ENCODE measurements around the gene RBM5. TPM values are rescaled to one million over a fixed set of nuclear protein-coding genes. Genes with fewer than 3 reads are reported as not detected.

RBM5 gene
- total RNA-seq (2022; extraction: Qiagen RNA extraction): 30.1 to 36.0 TPM (median 33.7 TPM) in 5 replicates

DNA sequence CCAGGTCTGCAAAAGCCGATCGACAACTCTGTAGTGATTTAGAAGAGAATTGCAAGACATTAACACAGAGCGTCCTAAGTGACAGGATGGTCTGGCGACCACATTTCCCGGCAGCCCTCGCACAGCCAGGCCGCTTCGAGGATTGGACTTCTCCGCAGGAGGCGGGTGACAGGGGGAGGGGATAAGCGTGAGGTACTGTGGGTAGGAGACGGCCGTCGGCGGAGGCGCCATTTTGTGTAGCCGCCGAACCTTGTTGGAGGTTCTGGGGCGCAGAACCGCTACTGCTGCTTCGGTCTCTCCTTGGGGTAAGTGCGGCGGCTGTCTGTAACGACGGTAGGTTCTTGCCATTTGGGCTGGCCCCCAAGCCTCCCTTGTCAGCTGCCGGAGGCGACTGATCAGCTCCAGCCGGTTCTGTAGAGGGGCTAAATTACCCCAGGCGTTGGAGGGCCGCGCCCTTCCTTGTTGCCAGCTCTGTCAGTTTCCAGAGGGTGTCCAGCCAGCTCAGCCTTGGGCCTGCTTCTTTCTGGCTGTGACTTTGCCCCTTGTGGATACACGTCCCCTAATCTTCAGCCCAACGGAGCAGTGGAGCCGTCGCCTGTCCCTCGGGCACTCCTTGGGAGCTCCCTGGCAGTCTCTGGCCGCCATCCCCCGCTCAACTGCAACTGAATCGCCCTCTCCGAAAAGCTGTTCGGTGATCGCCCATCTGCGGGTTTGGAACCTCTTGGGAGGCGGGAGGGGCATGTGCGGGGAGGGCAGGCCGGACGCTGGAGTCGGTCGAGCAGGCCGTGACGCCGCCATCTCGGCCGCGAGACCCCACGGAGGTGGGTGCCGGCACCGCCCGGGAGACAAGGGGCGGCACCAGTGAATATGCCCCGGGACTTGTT is at the start of gene RBM5:
RBM5 (plus strand) TSS at position 195 of the 884 bp plus-strand sequence. CDS start 1,516 bp downstream, outside the sequence.

GRCh38 chr3:50154840-50155490 is 66.2 kb downstream of the RBM5 start, which contains the start of gene SEMA3F:
Gene SEMA3F, plus strand, starts transcription at chr3:50155324. Its CDS starts 4,299 bp downstream, at chr3:50159623.

Other genes starting within 250 kb of the RBM5 start
- gene TRAIP, start 232.4 kb upstream of the RBM5 start, total RNA-seq (2022; extraction: Qiagen RNA extraction): 11.9 to 16.2 TPM (median 15.3 TPM) in 5 replicates
- 0.17 to 0.40 TPM (median 0.37 TPM) in 5 replicates for gene CAMKV, start 219.0 kb upstream of the RBM5 start, total RNA-seq (2022; extraction: Qiagen RNA extraction)
- 6.9 to 9.5 TPM (median 8.7 TPM) in 5 replicates for gene MST1R, start 185.0 kb upstream of the RBM5 start, total RNA-seq (2022; extraction: Qiagen RNA extraction)
- 5.8 to 9.4 TPM (median 8.4 TPM) in 5 replicates for gene MON1A, start 159.1 kb upstream of the RBM5 start, total RNA-seq (2022; extraction: Qiagen RNA extraction)
- gene RBM6, start 148.8 kb upstream of the RBM5 start, total RNA-seq (2022; extraction: Qiagen RNA extraction): 23.6 to 32.9 TPM (median 26.4 TPM) in 5 replicates
- gene SEMA3F, start 66.4 kb downstream of the RBM5 start, total RNA-seq (2022; extraction: Qiagen RNA extraction): 7.0 to 12.2 TPM (median 10.6 TPM) in 5 replicates
- 0.06 TPM in 1 of 5 replicates, not detected in the others for gene GNAT1, start 102.7 kb downstream of the RBM5 start, total RNA-seq (2022; extraction: Qiagen RNA extraction)
- 0.02 to 0.23 TPM (median 0.08 TPM) in 4 of 5 replicates, not detected in the other for gene SLC38A3, start 116.4 kb downstream of the RBM5 start, total RNA-seq (2022; extraction: Qiagen RNA extraction)
- 34.4 to 48.3 TPM (median 45.0 TPM) in 5 replicates for gene GNAI2, start 147.3 kb downstream of the RBM5 start, total RNA-seq (2022; extraction: Qiagen RNA extraction)
- 5.6 to 10.6 TPM (median 8.3 TPM) in 5 replicates for gene SEMA3B, start 180.2 kb downstream of the RBM5 start, total RNA-seq (2022; extraction: Qiagen RNA extraction)
- gene LSMEM2, start 190.2 kb downstream of the RBM5 start, total RNA-seq (2022; extraction: Qiagen RNA extraction): 0.09 TPM in 2 of 5 replicates, not detected in the others
- gene IFRD2, start 203.5 kb downstream of the RBM5 start, total RNA-seq (2022; extraction: Qiagen RNA extraction): 72.3 to 104 TPM (median 92.6 TPM) in 5 replicates
- gene HYAL3, start 210.5 kb downstream of the RBM5 start, total RNA-seq (2022; extraction: Qiagen RNA extraction): 7.0 to 9.6 TPM (median 8.9 TPM) in 5 replicates
- 4.6 to 7.6 TPM (median 7.1 TPM) in 5 replicates for gene NAA80, start 210.5 kb downstream of the RBM5 start, total RNA-seq (2022; extraction: Qiagen RNA extraction)
- 0.37 to 0.52 TPM (median 0.44 TPM) in 5 replicates for gene HYAL1, start 214.7 kb downstream of the RBM5 start, total RNA-seq (2022; extraction: Qiagen RNA extraction)
- 17.4 to 28.8 TPM (median 25.6 TPM) in 5 replicates for gene HYAL2, start 233.8 kb downstream of the RBM5 start, total RNA-seq (2022; extraction: Qiagen RNA extraction)
- 23.3 to 43.8 TPM (median 36.8 TPM) in 5 replicates for gene TUSC2, start 239.3 kb downstream of the RBM5 start, total RNA-seq (2022; extraction: Qiagen RNA extraction)